ENCODE data around the gene PRIM2. TPM values are rescaled to one million over a fixed set of nuclear protein-coding genes. Genes with fewer than 3 reads are reported as not detected.

PRIM2 gene
- total and polyA plus RNA-seq, 2 experiments from 2014 or later: 27.9 to 61.3 TPM

DNA sequence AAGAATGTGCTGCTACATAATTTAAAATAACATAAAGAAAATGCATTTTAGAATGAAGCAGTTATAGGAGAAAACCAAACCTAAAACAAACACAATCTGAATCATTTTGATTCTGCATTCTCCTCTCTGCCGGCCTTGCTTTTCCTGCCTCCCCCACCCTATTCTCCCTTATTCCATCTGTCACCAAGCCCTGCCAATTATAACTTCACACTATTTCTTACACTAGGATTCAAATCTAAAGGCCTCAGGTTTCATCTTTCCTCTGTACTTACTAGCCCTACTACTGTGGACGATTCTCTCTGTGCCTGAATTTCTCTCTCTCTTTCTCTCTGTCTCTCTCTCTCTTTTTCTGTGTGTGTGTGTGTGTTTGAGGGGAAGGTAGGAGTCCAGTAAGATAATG, 18.7 kb upstream of the PRIM2 start:
- H3K27ac ChIP-seq: no peak overlapping the region
- no peaks in the 10 kb centered on the region for H3K9me2 ChIP-seq (ENCODE audit: insufficient read depth)
- peaks cover 12% of the 10 kb centered on the region for H3K4me1 ChIP-seq (ENCODE audit: insufficient read depth)
- no peaks in the 10 kb centered on the region for H4K20me1 ChIP-seq (ENCODE audit: insufficient read depth)
- TF ChIP-seq EZH2 (IDR thresholded peaks at IDR 0.05; ENCODE audit: insufficient read depth, poor library complexity, severe bottlenecking): no peak
- no peak for TF ChIP-seq EZH2phosphoT487 (IDR thresholded peaks at IDR 0.05; ENCODE audit: insufficient read depth, low read depth)
- H3K4me3 ChIP-seq: no peak overlapping the region
- no peaks in the 10 kb centered on the region for H3K27me3 ChIP-seq (replicated peaks; ENCODE audit: insufficient read depth)
- in situ Hi-C loops (cut with MboI): no loop called here
- no peaks in the 10 kb centered on the region for H3K36me3 ChIP-seq (ENCODE audit: low read depth)
- H3K79me2 ChIP-seq (ENCODE audit: insufficient read depth): no peaks in the 10 kb centered on the region
- peak overlapping the region; percentile 42 for H2AFZ ChIP-seq
- H3K9me3 ChIP-seq (ENCODE audit: low read depth): no peaks in the 10 kb centered on the region
- no peak for DNase-seq
- H3K9ac ChIP-seq: no peak overlapping the region
- no peak overlapping the region for H3K4me2 ChIP-seq (ENCODE audit: unreplicated experiment)
- H3F3A ChIP-seq (ENCODE audit: insufficient read depth): 0 out of 2 replicates have a peak, but pooled peaks cover 2% of the 10 kb centered on the region
- 48 to 65% methylated on average over 2 of the region's 2 CpGs for WGBS, 2 experiments (ENCODE audit: low coverage in 1 of 2, low lambda C conversion rate in 2 of 2, missing lambda C conversion rate in 2 of 2)

DNA sequence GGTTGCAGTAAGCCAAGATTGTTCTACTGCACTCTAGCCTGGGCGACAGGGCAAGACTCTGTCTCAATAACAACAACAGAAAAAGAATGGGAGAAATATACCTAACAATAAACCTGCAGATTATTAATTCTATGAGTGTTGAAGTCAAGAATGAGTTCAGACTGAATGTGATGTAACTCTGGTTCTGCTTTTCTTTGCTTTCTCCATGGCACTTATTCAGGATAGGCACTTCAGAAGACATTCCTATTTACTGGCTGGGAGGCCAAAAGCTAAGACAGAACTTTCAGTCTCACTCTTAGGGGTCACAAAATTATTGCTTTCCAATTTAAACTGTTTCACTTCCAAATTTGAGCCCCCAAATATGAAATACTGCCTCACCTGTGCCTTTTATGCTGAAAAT, 15.7 kb upstream of the PRIM2 start:
- no peak overlapping the region for H3K27ac ChIP-seq

DNA sequence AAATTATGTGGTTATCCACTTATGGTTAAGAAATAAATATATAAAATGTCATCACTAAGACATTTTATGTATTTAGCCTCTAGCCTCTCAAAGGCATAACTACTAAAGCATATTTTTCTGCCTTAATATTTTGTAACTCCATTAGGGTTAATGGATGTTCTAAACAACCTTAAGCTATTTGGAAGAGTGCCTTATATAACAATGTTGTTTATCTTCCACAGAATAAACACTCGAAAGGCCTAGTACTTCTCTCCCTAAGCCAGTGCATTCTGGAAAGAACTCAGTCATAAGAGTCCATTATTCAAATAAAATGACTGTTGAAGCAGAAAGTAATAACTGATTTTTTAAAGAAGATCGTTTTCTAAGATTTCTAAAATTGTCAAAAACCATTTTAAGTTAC, 15.0 kb upstream of the PRIM2 start:
- Histone ChIP-seq H3K4me3 (no peak overlapping the region), H3K9me3 (ENCODE audit: low read depth) (no peaks in the 10 kb centered on the region), H3F3A (ENCODE audit: insufficient read depth) (peaks cover 33% of the 10 kb centered on the region), H3K79me2 (ENCODE audit: insufficient read depth) (no peaks in the 10 kb centered on the region), H3K9me2 (ENCODE audit: insufficient read depth) (no peaks in the 10 kb centered on the region), H3K27ac (no peak overlapping the region), H3K36me3 (ENCODE audit: low read depth) (no peaks in the 10 kb centered on the region), H3K4me2 (ENCODE audit: unreplicated experiment) (no peak overlapping the region), H3K9ac (no peak overlapping the region), H3K4me1 (ENCODE audit: insufficient read depth) (peaks cover 31% of the 10 kb centered on the region), H3K27me3 (replicated peaks; ENCODE audit: insufficient read depth) (no peaks in the 10 kb centered on the region), H2AFZ (no peak overlapping the region), H4K20me1 (ENCODE audit: insufficient read depth) (no peaks in the 10 kb centered on the region)
- DNase-seq: no peak
- WGBS, 2 experiments (ENCODE audit: low coverage in 1 of 2, low lambda C conversion rate in 2 of 2, missing lambda C conversion rate in 2 of 2): 81 to 88% methylated on average over 2 of the region's 2 CpGs
- in situ Hi-C loops (cut with MboI): loop anchor here (25.0 kb wide), 2 partner anchors 390 to 665 kb away; partner anchors contain the start of gene DST
- TF ChIP-seq EZH2 (IDR thresholded peaks at IDR 0.05; ENCODE audit: insufficient read depth, poor library complexity, severe bottlenecking): no peak
- TF ChIP-seq EZH2phosphoT487 (IDR thresholded peaks at IDR 0.05; ENCODE audit: insufficient read depth, low read depth): no peak

More for the DNA sequence above, 15.7 kb upstream of the PRIM2 start:
- Histone ChIP-seq H3K4me1 (ENCODE audit: insufficient read depth) (peaks cover 29% of the 10 kb centered on the region), H2AFZ (no peak overlapping the region), H3K36me3 (ENCODE audit: low read depth) (no peaks in the 10 kb centered on the region), H3K4me2 (ENCODE audit: unreplicated experiment) (no peak overlapping the region), H3K9me3 (ENCODE audit: low read depth) (no peaks in the 10 kb centered on the region), H3K4me3 (no peak overlapping the region), H3K9me2 (ENCODE audit: insufficient read depth) (no peaks in the 10 kb centered on the region), H4K20me1 (ENCODE audit: insufficient read depth) (no peaks in the 10 kb centered on the region), H3K79me2 (ENCODE audit: insufficient read depth) (no peaks in the 10 kb centered on the region), H3F3A (ENCODE audit: insufficient read depth) (peaks cover 32% of the 10 kb centered on the region), H3K9ac (no peak overlapping the region), H3K27me3 (replicated peaks; ENCODE audit: insufficient read depth) (no peaks in the 10 kb centered on the region)
- no peak for TF ChIP-seq EZH2phosphoT487 (IDR thresholded peaks at IDR 0.05; ENCODE audit: insufficient read depth, low read depth)
- TF ChIP-seq EZH2 (IDR thresholded peaks at IDR 0.05; ENCODE audit: insufficient read depth, poor library complexity, severe bottlenecking): no peak
- WGBS, 2 experiments (ENCODE audit: low coverage in 1 of 2, low lambda C conversion rate in 2 of 2, missing lambda C conversion rate in 2 of 2): 92 to 100% methylated on average over 1 of the region's 1 CpG
- no peak for DNase-seq
- in situ Hi-C loops (cut with MboI): loop anchor here (25.0 kb wide), 2 partner anchors 389 to 664 kb away; partner anchors contain the start of gene DST

DNA sequence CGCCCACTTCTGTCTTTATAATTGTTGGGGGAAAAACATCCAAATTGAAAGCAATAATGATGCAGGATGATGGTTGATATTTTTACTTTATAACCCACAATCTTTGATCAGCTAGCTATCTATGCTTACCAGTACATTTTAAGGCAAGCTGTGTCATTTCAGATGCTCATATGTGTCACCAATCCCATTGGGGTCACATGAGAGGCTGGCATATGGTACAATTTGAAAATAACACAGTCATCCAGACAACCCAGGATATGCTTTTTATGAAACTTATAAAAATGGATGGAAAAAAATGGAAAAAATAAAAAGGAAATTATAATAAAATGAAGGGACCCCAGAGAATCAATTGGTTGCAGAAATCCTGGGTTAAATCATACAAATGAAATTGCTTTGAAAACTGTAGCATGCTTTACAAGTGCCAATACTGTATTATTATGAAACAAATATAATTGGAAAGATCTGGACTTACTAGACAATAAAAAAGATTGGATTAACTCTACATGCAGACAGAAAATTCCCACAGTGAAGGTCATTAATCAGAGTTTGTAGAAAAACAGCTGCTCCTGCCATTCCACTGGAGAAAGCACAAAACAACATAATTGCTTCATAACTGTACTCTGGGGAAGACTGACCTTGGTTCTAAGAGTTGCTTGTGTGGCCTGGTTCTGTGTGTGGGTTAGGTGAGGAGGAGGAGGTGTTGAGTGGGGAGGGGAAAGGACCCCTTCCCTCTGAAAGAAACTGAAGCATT, 13.3 kb upstream of the PRIM2 start:
- DNase-seq: peak; percentile 38
- no peak overlapping the region for H3K9ac ChIP-seq
- WGBS, 2 experiments (ENCODE audit: low coverage in 1 of 2, low lambda C conversion rate in 2 of 2, missing lambda C conversion rate in 2 of 2): 79 to 86% methylated on average over 1 of the region's 1 CpG

More for the DNA sequence above, 13.3 kb upstream of the PRIM2 start:
- H3K9me2 ChIP-seq (ENCODE audit: insufficient read depth): no peaks in the 10 kb centered on the region
- no peak overlapping the region for H3K4me3 ChIP-seq
- peak overlapping the region; percentile 69 for H3K4me2 ChIP-seq (ENCODE audit: unreplicated experiment)
- in situ Hi-C loops (cut with MboI): loop anchor here (25.0 kb wide), 2 partner anchors 392 to 667 kb away; partner anchors contain the start of gene DST
- no peaks in the 10 kb centered on the region for H3K36me3 ChIP-seq (ENCODE audit: low read depth)
- TF ChIP-seq EZH2 (IDR thresholded peaks at IDR 0.05; ENCODE audit: insufficient read depth, poor library complexity, severe bottlenecking) (no peak), EZH2phosphoT487 (IDR thresholded peaks at IDR 0.05; ENCODE audit: insufficient read depth, low read depth) (no peak)
- no peaks in the 10 kb centered on the region for H3K9me3 ChIP-seq (ENCODE audit: low read depth)
- peaks cover 33% of the 10 kb centered on the region for H3F3A ChIP-seq (ENCODE audit: insufficient read depth)
- peak overlapping the region; percentile 7; the same call in 1 of the 2 replicates for H2AFZ ChIP-seq
- peaks cover 40% of the 10 kb centered on the region for H3K4me1 ChIP-seq (ENCODE audit: insufficient read depth)
- peak overlapping the region; percentile 61 for H3K27ac ChIP-seq
- no peaks in the 10 kb centered on the region for H3K27me3 ChIP-seq (replicated peaks; ENCODE audit: insufficient read depth)
- no peaks in the 10 kb centered on the region for H3K79me2 ChIP-seq (ENCODE audit: insufficient read depth)
- no peaks in the 10 kb centered on the region for H4K20me1 ChIP-seq (ENCODE audit: insufficient read depth)

All from GM23248 (cell line).